Measurements from ENCODE around the gene SYNC.

The SYNC gene

GRCh38 chr1:32652244-32652962, 50.2 kb downstream of the SYNC start:
- no peak for DNase-seq
- peaks cover 91% of the 10 kb centered on the region for H3K79me2 ChIP-seq (ENCODE audit: low read length)
- H3K27me3 ChIP-seq (replicated peaks; ENCODE audit: insufficient read depth, low read length) = no peaks in the 10 kb centered on the region
- H3K9ac ChIP-seq (ENCODE audit: low read length) = peak overlapping the region; percentile 91; the same call in 1 of the 2 replicates
- TF ChIP-seq EZH2phosphoT487 (IDR thresholded peaks at IDR 0.05; ENCODE audit: low read length) = no peak
- TF ChIP-seq CTCF (IDR thresholded peaks at IDR 0.05; ENCODE audit: low read length) = no peak
- no peak for TF ChIP-seq EZH2 (optimal IDR thresholded peaks at IDR 0.05; ENCODE audit: low read depth, low read length)
- peaks cover 15% of the 10 kb centered on the region for H3F3A ChIP-seq (ENCODE audit: insufficient read depth, low read length)
- no peaks in the 10 kb centered on the region for H3K9me2 ChIP-seq (replicated peaks; ENCODE audit: insufficient read depth, low read length)
- peaks cover 9% of the 10 kb centered on the region; the same call in 1 of the 2 replicates for H3K36me3 ChIP-seq (replicated peaks; ENCODE audit: insufficient read depth, low read length)
- H3K4me1 ChIP-seq (ENCODE audit: low read length) = peaks cover 5% of the 10 kb centered on the region; the same call in 1 of the 2 replicates
- H4K20me1 ChIP-seq (ENCODE audit: insufficient read depth, low read length) = 0 out of 2 replicates have a peak, but pooled peaks cover 4% of the 10 kb centered on the region
- no peaks in the 10 kb centered on the region for H3K9me3 ChIP-seq (replicated peaks; ENCODE audit: insufficient read depth, low read length)
- no peak overlapping the region for H3K27ac ChIP-seq (ENCODE audit: low read length)
- H3K4me2 ChIP-seq (ENCODE audit: low read depth, low read length) = peak overlapping the region; percentile 72
- H2AFZ ChIP-seq (ENCODE audit: low read length) = no peak overlapping the region
- H3K4me3 ChIP-seq (ENCODE audit: low read length) = peak overlapping the region; percentile 86

- Histone ChIP-seq H3K36me3 (replicated peaks; ENCODE audit: insufficient read depth, low read length) (peaks cover 8% of the 10 kb centered on the region; the same call in 1 of the 2 replicates), H3K4me2 (ENCODE audit: low read depth, low read length) (peak overlapping the region; percentile 72), H3K9ac (ENCODE audit: low read length) (peak overlapping the region; percentile 91), H3K9me2 (replicated peaks; ENCODE audit: insufficient read depth, low read length) (no peaks in the 10 kb centered on the region), H2AFZ (ENCODE audit: low read length) (peak overlapping the region; percentile 45), H3K4me3 (ENCODE audit: low read length) (peak overlapping the region; percentile 86), H4K20me1 (ENCODE audit: insufficient read depth, low read length) (0 out of 2 replicates have a peak, but pooled peaks cover 4% of the 10 kb centered on the region), H3F3A (ENCODE audit: insufficient read depth, low read length) (peaks cover 15% of the 10 kb centered on the region), H3K4me1 (ENCODE audit: low read length) (peaks cover 5% of the 10 kb centered on the region; the same call in 1 of the 2 replicates), H3K9me3 (replicated peaks; ENCODE audit: insufficient read depth, low read length) (no peaks in the 10 kb centered on the region), H3K79me2 (ENCODE audit: low read length) (peaks cover 91% of the 10 kb centered on the region), H3K27me3 (replicated peaks; ENCODE audit: insufficient read depth, low read length) (no peaks in the 10 kb centered on the region), H3K27ac (ENCODE audit: low read length) (peak overlapping the region; percentile 99)
- TF ChIP-seq CTCF (IDR thresholded peaks at IDR 0.05; ENCODE audit: low read length) = no peak
- no peak for TF ChIP-seq EZH2 (optimal IDR thresholded peaks at IDR 0.05; ENCODE audit: low read depth, low read length)
- no peak for TF ChIP-seq EZH2phosphoT487 (IDR thresholded peaks at IDR 0.05; ENCODE audit: low read length)
- DNase-seq = peak; percentile 64
These were observed 51.0 kb downstream of the SYNC start for GRCh38 chr1:32651461-32652073.

GRCh38 chr1:32650752-32651460, 51.7 kb downstream of the SYNC start, which contains the start of gene RBBP4:
Gene RBBP4, plus strand, starts transcription at chr1:32651208. Its CDS starts 99 bp downstream, at chr1:32651307.
- Histone ChIP-seq H3K27ac (ENCODE audit: low read length) (peak within 1 kb of the TSS; percentile 99), H3K79me2 (ENCODE audit: low read length) (peaks cover 90% of the 10 kb centered on the region), H3K9me2 (replicated peaks; ENCODE audit: insufficient read depth, low read length) (no peaks in the 10 kb centered on the region), H3K36me3 (replicated peaks; ENCODE audit: insufficient read depth, low read length) (peaks cover 7% of the 10 kb centered on the region; the same call in 1 of the 2 replicates), H3F3A (ENCODE audit: insufficient read depth, low read length) (peaks cover 15% of the 10 kb centered on the region), H3K4me1 (ENCODE audit: low read length) (peaks cover 5% of the 10 kb centered on the region; the same call in 1 of the 2 replicates), H3K4me2 (ENCODE audit: low read depth, low read length) (peak within 1 kb of the TSS; percentile 97), H3K9me3 (replicated peaks; ENCODE audit: insufficient read depth, low read length) (no peaks in the 10 kb centered on the region), H3K9ac (ENCODE audit: low read length) (peak within 1 kb of the TSS; percentile 96), H3K27me3 (replicated peaks; ENCODE audit: insufficient read depth, low read length) (no peaks in the 10 kb centered on the region), H3K4me3 (ENCODE audit: low read length) (peak within 1 kb of the TSS; percentile 86), H2AFZ (ENCODE audit: low read length) (peak within 1 kb of the TSS; percentile 82), H4K20me1 (ENCODE audit: insufficient read depth, low read length) (0 out of 2 replicates have a peak, but pooled peaks cover 4% of the 10 kb centered on the region)
- no peak for TF ChIP-seq CTCF (IDR thresholded peaks at IDR 0.05; ENCODE audit: low read length)
- TF ChIP-seq EZH2phosphoT487 (IDR thresholded peaks at IDR 0.05; ENCODE audit: low read length) = no peak
- TF ChIP-seq EZH2 (optimal IDR thresholded peaks at IDR 0.05; ENCODE audit: low read depth, low read length) = no peak
- peak; percentile 98 for DNase-seq
